H1 (cell line): Measurements from ENCODE around the gene GRIK4.

Experiments
- CEBPB ChIP-seq: IDR thresholded peaks from 2 replicates; pipeline ENCODE4 v1.6.1; 2012; ENCODE audit warnings: low read depth, low read length
- EP300 ChIP-seq, 2 experiments: IDR thresholded peaks; 1 replicate in 1 of 2; 2 replicates in 1 of 2; pipeline ENCODE4 v1.6.1; 2011 to 2012; ENCODE audit warnings: low read depth in 2 of 2, low read length in 2 of 2, mild to moderate bottlenecking in 2 of 2, borderline replicate concordance in 1 of 2, inconsistent platforms in 1 of 2, moderate library complexity in 1 of 2
- EZH2 ChIP-seq: fragments of 200-600 bp; sonication (generic); IDR thresholded peaks from 2 replicates; pipeline ENCODE4 v1.7.1; 2012; ENCODE audit warnings: low read depth, mild to moderate bottlenecking, moderate library complexity, low read length, inconsistent platforms; ENCODE audit not compliant: severe bottlenecking
- FOSL1 ChIP-seq: IDR thresholded peaks from 2 replicates; pipeline ENCODE4 v1.6.1; 2011; ENCODE audit warnings: mild to moderate bottlenecking, low read depth, low read length, moderate library complexity; ENCODE audit not compliant: insufficient read depth
- JUND ChIP-seq: IDR thresholded peaks from 2 replicates; pipeline ENCODE4 v1.6.1; 2011; ENCODE audit warnings: mild to moderate bottlenecking, improper control_type of control experiment, low read length
- MAFK ChIP-seq: IDR thresholded peaks from 2 replicates; pipeline ENCODE4 v1.6.1; 2012; ENCODE audit warnings: low read depth, mild to moderate bottlenecking, improper control_type of control experiment, low read length
- SP1 ChIP-seq: IDR thresholded peaks from 2 replicates; pipeline ENCODE4 v1.6.1; 2011; ENCODE audit warnings: low read depth, low read length
- TAF1 ChIP-seq: IDR thresholded peaks from 2 replicates; pipeline ENCODE4 v1.6.1; 2011; ENCODE audit warnings: mild to moderate bottlenecking, low read depth, low read length

DNA sequence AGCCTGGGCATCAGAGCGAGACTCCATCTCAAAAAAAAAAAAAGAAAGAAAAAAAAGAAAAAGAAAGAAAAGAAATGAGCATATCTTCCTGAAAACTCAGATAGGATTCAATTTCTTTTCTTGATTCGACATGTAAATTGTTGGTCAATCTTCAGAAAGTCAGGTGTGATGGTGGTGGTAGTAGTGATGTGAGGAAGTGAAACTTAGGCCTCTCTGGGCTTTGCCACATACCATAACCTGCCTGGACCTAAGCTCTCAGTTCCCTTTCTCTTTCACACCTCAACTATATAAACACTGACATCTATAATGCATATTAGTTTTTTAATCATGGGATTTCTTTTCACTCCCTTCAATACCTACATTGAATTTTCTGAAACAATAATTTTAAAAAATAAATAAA, 414.4 kb downstream of the GRIK4 start:
- TF ChIP-seq CEBPB (no peak), JUND (no peak), SP1 (no peak), EP300 (IDR thresholded peaks at IDR 0.05; ENCODE audit: borderline replicate concordance in 1 of 2, low read depth in 2 of 2, low read length in 2 of 2) (no peak), TAF1 (no peak), FOSL1 (no peak), MAFK (no peak), EZH2 (no peak)
